HG03378 (cell line): Measurements from ENCODE around the gene GRIFIN.

Experiments used
- ATAC-seq: cut with Tn5 transposase; IDR thresholded peaks from one replicate; pipeline ENCODE4 v1.9.1; 2021; ENCODE audit warnings: mild to moderate bottlenecking, moderate library complexity; ENCODE audit not compliant: unreplicated experiment

The GRIFIN gene

DNA sequence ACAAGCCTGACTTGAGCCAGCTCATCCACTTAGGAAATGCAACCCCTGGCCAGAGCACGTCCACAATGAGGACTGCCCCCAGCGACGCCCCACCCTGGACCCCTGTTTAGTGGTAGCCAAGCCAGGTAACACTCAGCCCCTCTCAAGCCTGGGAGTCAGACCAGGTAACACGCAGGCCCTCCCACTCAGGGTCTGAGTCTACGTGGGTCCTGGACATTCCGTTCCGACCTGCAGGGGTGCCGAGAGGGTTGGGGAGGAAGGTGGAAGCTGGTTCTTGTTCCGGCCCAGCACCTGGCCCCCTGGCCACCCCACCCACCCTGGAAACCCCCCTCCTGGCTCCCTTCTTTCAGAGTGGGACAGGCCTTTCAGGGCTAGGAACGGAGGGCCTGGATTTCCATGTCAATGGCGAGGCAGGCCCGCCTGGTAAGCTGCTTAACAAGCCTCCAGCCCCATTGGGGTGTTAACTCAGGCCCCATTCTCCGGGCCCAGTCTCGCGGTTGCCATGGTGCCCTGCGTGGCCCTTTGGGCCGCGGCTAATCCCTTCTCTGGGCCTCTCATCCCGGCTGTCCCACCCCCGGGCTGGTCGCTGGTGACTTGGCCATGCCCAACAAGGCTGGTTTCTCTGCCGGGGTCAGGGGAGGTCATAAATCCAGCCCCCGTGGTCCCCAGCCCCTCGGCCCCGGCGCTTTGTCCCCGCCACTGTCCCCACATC lies 23.7 kb upstream of the GRIFIN start:
- ATAC-seq: no peak

DNA sequence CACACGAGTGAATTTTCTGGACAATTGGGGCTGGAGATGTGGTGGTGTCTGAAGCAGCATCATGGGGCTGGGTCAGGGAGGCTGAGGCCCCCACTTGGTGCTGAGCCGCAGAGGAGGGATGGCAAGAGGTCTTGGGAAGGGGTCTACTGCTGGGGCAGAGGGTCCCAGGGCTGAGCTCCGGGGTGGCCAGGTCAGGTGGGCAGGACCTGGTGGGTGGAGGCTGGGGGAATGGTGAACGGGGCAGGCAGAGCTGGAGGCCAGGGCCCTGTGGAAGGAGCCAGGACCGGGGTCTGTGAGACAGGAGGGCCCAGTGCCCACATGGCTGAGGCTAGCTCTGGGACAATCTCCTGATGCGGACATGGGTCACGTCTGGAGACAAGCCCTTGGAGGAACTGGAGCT lies 23.0 kb upstream of the GRIFIN start:
- no peak for ATAC-seq

DNA sequence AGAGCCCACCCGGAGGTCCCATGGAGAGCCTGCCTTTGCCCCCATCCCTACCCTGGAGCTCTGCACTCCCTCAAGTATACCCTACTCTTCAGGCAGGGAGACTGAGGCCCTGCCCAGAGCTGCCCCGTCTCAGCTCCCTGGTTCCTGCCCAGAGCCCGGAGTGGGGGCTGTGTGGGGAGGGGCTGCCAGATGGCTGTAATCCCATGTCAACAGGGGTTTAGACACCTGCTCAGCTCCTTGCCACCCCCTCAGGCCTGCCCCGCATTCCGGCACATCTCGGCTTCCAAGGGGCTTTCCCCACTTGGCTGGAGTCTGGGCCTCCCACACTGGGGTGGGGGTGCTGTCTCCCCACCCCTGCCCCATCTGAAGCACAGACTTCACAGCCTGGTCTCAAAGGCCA lies 22.5 kb upstream of the GRIFIN start:
- no peak for ATAC-seq

DNA sequence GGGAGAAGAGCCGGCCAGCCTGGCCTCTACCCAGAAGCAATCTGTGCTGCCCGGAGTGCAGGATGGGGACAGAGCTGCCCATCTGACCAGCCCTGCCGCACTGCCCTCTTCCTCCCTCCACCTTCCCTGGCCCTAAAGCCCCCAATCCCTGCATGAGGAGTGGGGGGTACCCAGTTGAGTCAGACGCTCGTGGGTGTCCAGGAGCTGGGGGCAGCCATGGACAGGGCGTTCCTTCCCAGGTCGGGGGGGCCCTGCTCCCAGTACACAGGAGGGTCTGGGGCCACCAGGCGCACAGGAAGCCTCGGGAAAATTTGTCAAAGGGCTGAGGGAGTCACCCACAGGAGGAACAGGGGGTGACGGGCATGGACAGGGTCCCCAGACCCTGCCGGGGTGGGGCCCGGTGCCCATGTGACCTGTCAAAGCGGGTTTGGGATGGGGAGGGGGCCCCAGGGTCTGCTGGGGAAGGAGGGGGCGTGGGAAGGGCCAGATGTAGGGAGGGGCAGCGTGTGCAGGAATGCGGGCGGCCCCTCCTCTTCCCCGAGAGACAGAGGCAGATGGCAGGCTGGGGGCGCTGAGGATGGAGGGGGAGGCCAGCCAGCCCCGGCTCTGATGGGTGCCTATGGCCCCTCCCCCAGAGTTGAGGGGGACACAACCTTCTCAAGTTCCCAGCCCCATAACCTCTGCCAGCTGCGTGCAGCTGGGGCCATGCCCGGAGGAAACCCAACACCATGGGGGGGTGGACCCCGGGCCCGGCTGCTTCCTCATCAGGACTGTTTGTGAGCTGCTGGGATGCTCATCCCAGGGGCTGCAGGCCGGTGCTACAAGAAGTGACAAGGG lies 21.5 kb upstream of the GRIFIN start:
- ATAC-seq: no peak

DNA sequence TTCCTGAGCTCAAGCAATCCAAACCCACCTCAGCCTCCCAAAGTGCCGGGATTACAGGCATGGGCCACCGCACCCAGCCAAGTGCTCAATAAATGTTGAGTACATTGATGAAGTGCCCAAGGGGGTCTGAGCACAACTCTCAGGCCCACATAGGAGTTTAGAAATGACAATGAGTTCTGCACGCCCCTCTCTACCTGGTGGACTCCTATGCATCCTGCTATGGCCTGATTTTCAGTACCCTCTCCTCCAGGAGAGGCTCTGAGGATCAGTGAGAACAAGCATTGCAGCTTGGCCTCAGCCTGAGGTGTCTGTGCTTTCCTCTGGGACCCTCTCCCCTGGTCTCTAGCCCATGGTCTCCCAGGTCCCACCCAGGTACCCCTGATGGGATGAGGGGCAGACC lies 20.9 kb upstream of the GRIFIN start:
- no peak for ATAC-seq

DNA sequence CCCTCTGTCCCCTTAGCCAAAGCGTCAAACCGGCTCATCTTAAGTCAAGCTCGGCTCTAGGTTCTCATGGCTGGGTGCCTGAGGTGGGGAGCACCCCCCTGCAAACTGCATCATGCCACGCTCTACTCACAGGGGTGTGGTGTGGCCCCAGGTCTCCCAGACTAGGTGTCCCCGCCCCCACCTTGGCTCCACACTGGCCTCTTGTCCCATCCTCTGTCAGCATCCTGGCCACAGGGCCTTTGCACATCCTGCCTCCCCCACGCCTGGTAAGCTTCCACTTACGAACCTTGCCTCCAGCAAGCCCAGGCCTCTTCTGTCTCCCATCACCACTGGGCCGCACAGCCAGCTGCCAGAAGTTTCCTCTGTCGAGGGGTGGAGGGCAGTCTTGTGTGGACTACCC lies 20.2 kb upstream of the GRIFIN start:
- no peak for ATAC-seq

DNA sequence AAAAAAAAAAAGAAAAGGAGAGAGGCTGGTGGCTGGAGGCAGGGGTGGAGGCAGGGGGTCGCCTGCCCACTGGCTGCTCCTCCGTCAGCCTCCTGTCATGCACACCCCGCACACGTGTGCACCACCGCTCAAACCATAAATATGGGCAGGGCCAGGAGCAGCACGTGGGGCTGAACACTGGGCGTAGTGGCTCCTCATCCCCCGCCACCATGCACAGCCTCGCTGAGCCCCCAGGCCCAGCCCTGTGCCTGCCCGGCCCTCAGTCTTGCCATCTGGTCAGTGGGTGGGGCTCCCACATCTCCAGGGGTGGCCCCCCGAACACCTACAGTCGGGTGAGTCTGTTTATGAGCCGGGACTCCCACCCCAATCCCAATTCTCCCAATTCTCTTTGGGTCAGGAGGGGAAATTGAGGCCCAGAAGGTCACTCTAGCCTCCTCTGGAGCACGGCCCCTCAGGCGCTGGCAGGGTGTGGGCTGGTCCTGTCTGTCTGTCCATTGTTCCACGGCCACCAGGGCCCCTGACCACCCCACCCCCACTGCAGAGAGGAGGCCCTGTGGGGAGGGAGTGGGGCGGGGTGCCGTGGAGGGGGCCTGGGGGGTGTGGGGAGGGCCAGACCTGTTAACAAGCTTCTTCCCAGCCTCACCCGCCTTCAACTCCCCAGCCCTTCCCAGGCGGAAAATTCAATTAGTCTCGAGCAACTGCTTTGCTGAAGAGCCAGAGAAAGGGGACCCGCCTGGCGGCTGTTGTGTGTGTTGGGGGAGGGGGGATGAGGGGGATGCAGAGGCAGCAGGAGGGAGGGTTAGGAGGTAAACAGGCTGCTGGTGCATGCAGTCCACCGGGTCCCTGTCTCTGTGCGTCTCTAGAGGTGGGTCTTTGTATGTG lies 19.5 kb upstream of the GRIFIN start:
- no peak for ATAC-seq

DNA sequence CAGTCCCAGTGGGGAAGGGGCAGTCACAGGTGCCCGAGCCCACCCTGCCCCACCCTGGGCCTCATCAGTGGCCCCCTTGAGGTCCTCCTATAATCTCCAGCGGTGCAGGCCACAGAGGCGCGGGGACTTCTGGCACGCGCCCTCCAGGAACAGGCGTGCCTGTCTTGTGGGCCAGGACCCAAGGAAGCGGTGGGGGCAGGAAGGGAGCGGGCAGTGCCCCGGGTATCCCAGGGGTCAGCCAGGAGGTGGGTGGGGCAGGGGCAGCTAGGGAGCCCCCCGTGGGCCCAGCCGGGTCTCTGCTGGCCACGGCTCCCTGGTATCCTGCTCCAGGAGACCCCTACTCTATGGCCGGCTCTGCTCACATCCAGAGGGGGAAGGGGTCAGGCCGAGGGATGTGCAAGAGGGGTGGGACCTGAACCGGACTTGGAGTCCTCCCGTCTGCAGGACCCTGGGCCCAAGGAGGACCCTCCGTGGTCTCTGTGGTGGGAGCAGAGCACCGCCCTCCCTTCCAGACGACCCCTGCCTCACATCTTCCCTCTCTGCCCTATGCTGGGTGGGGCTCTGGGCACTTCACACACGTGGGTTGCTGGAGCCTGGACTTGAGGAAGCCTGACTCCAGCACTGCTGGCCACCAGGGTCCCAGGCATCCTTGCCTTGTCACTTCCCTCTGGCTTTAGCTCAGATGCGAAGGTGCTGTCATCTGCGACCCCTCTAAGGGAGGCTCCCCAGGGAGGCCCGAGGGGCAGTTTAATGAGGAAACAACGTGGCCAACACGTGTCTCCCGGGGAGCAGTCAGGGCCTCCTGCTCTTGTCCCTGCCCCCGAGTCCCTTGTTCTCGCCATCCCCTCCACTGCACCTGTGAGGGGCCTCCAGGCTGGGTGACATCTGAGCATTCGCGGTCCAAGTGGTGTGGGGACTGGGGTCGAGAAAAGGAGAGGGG lies 18.3 kb upstream of the GRIFIN start:
- ATAC-seq: no peak

DNA sequence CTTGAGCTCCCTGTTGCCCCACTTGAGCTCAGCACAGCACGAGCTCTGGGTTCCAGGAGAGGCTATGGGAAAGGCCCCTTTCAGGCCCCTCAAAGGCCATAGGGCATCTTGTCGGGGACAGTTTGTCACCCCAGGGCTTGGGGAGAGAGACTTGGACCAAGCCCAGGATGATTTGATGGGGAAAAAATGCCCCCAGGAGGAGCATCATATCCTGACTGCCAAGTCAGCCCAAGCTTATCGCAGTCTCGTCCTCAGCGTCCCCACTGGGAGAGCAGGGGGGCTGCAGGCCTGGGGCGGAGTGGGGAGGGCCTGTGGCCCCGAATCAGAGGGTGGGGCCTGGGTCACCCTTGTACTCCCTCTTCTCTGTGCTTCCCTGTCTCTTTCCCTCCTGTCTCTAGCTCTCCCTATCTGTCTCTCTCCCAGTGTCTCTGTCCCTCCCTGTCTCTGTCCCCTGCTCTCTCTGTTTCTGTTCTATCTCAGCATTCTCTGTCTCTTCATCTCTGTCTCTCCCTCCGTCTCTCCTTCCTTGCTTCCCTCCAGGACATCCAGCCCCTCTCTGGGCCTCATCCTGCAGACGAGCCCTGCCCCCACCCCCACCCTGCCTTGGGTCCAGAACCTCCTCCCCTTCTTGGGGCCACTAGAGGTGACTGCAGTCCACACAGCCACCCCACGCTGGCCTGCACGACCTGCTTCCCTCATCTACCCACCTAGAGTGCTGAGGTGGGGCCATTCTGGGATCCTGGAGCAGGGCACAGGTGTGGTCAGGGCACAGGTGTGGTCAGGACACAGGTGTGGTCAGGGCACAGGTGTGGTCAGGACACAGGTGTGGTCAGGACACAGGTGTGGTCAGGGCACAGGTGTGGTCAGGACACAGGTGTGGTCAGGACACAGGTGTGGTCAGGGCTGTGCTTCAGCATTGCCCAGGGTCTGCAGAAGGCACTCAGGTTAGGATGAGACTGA lies 17.3 kb upstream of the GRIFIN start:
- ATAC-seq: no peak

DNA sequence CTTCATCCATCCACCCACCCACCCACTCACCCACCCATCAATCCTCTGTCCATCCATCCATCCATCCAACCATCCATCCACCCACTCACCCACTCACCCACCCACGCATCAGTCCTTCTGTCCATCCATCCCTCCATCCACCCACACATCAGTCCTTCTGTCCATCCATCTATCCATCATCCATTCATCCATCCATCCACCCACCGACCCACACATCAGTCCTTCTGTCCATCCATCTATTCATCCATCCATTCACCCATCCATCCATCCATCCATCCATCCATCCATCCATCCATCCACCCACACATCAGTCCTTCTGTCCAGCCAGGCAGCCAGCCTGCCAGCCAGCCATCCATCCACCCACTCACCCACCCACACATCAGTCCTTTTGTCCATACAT lies 15.8 kb upstream of the GRIFIN start:
- no peak for ATAC-seq

DNA sequence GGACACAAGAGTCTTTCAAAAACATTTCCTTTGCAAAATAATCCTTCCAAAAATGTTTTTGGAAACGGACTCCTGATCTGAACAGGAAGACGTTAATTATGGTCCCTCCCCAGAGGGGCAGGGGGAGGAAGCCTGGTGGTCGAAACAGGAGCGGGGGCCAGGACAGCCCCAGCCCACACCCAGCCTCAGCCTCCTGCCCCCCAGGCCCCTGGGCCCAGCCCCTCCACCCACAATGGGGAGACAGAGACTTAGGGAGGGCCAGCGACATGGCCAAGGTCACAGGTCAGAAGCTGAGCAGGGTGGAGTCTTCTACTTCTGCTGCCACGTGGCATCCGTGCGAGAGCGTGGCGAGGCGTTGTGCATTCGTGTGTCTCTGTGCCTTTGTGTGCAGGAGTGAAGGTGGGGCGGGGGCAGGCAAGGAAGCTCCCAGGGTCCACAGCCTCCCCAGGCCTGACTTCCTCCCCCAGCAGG lies 14.0 kb upstream of the GRIFIN start:
- ATAC-seq: no peak

DNA sequence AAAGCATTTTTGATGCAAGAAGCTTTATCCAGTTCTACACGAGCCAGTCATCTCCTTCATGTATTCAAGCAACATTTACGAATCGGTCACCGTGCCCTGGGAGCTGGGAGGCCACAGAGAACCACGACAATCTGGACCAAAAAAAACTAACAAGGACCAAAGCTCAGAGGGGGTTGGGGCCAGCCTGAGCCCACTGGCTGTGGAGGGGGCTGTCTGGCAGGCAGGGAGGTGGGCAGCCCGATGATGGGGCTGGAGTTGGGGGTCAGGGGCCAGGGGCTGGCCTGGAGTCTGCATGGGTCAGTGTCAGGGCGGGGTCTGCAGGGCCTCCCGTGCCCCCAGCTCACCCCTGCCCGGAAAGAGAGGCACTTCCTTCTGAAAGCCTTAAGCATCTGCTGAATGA lies 12.5 kb upstream of the GRIFIN start:
- ATAC-seq: no peak

DNA sequence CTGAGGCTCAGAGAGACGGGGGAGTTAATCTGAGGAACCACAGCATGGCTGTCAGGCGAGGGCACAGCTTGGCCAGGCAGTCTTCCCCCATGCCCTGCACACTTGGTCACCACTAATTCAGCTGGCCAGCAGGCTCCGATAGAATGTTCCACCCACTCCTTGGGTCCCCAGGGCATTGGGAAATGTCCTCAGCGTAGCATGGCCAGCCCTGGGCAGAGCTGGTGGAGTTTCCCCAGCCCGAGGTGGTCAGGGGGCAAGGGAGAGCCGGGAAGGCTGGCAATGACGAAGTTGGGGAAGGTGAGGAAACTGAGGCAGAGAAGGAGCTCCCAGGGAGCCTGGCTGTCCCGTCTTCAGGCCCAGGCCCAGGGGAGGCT lies 12.1 kb upstream of the GRIFIN start:
- no peak for ATAC-seq

DNA sequence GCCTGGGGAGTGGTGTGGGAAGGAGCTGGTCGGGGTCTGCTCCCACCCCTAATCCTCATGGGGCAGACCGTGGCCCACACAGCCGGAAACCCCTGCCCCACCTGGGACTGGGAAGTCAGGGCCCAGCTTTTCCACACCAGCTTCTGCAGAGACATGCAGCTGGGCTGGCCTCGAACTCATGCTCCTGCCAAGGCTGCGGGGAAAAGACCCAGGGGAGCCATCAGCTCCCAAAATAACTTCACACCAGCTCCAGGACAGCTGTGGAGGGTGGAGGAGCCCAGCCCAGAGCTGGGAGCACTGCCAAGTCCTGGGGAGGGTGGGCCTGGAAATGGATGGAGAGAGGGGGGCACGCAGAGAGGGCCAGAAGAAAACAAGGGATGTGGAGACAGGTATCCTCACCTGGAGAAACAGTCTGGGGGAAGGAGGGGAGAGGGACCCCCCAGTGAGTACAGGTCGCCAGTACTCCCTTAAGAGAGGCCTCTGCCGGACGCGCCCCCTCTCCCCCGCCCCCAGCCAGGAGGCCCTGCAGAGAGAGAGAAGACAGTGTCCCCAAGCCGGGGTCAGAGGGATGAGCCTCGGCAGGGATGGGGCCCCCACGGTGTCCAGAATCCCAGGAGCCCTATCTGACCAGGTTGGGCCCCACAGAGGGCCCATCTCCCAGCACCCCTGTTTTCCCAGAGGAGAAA lies 11.5 kb upstream of the GRIFIN start:
- ATAC-seq: no peak

DNA sequence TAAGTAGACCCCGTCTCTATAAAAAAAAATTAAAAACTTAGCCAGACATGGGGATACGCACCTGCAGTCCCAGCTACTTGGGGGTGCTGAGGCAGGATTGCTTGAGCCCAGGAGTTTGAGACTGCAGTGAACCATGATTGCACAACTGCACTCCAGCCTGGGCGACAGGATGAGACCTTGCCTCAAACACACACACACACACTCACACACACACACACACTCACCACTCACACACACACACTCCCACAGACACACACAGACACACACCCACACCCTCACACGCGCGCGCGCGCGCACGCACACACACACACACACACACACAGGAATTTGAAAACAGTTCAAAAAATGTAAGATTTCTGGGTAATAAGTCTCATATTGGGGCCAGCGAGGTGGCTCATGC lies 8.7 kb upstream of the GRIFIN start:
- ATAC-seq: no peak

DNA sequence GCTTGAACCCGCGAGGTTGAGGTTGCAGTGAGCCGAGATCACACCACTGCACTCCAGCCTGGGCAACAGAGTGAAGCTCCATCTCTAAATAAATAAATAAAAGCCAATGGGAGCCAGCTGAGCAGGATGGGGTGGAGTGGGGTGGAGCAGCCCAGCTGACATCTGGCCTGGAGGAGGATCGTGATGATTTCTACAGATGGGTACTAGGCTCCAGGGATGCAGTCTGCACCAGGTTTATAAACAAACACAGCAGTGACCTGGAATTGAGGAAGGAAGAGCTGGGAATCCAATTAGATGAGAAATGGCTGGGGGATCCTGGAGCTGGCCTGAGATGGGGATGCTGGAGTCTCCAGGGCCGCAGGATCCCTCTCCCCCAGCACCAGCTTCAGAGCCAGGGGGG lies 7.3 kb upstream of the GRIFIN start:
- no peak for ATAC-seq

DNA sequence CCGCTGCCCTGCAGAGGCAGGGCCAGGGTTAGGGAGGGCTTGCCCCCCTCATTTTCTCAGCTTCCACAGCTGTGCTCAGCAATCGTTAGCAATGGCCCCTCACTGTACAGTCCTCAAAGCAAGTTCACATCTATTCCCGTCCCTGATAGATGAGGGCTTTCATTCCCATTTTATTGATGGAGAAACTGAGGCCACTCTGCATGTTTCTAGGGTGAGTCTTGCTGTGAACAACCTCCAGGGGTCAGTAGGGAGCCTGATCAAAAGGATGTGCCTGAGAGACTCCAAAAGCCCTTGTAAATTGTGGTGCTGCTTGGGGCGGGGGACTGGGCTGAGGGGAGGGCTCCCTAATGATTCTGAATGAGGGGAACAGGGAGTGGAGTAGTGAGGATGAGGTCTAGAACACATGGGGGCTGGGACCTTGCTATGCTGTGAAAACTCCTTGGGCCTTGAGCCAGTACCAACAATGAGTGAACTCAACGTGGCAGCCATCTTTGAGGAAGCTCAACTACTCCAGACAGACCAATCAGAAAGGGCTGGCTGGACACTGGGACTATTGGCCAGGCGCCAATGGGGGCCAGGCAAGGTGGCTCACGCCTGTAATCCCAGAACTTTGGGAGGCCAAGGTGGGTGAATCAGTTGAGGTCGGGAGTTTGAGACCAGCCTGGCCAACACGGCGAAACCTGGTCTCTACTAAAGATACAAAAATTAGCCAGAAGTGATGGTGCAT lies 6.7 kb upstream of the GRIFIN start:
- ATAC-seq: no peak

DNA sequence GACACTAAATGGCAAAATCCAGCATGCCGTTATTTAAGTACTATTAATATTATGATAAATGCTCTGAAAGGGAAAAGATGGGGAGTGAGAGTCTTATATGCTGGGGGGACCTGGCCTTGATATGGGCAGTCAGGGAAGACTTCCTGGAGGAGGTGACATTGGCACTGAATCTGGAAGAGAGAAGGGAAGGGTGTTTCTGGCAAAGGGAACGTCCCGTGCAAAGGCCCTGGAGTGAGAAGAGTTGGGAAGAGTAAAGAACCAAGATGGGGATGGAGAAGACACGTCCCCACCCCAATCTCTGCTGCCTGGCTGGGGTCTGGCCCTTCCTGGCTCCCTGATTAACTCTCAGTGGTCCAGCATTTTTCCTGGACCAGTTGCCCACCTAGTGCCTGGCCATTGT lies 5.0 kb upstream of the GRIFIN start:
- no peak for ATAC-seq
